Epithelial cell of esophagus (primary cell): ENCODE data around the gene OTOP2.

Experiments used
- DNase-seq: peaks from one replicate; pipeline ENCODE4 v3.0.0; 2010; ENCODE audit warnings: low read depth
- H3K4me3 ChIP-seq: 2 replicates; pipeline ENCODE4 v1.5.1; 2011; ENCODE audit warnings: mild to moderate bottlenecking, low read length, control low read depth
- CTCF ChIP-seq: IDR thresholded peaks from 2 replicates; pipeline ENCODE4 v1.5.1; 2011; ENCODE audit warnings: low read depth, mild to moderate bottlenecking, low read length, control low read depth, inconsistent platforms; ENCODE audit not compliant: insufficient read depth; ENCODE audit errors: missing control alignments

OTOP2 gene

GRCh38 chr17:74917430-74917829 is 6.6 kb upstream of the OTOP2 start:
- H3K4me3 ChIP-seq = no peak overlapping the region
- DNase-seq = no peak
- TF ChIP-seq CTCF = no peak

- no peak for DNase-seq
- no peak for TF ChIP-seq CTCF
These were observed 5.2 kb upstream of the OTOP2 start for GRCh38 chr17:74918906-74919305.

GRCh38 chr17:74919440-74920305 is 4.4 kb upstream of the OTOP2 start:
- TF ChIP-seq CTCF = no peak
- no peak overlapping the region for H3K4me3 ChIP-seq
- no peak for DNase-seq

More at GRCh38 chr17:74918906-74919305, 5.2 kb upstream of the OTOP2 start:
- no peak overlapping the region for H3K4me3 ChIP-seq

GRCh38 chr17:74920306-74920620 is 3.8 kb upstream of the OTOP2 start:
- no peak overlapping the region for H3K4me3 ChIP-seq
- no peak for DNase-seq
- no peak for TF ChIP-seq CTCF

GRCh38 chr17:74920642-74921025 is 3.4 kb upstream of the OTOP2 start:
- TF ChIP-seq CTCF = no peak
- DNase-seq = no peak
- H3K4me3 ChIP-seq = no peak overlapping the region

GRCh38 chr17:74921026-74921681 is 2.9 kb upstream of the OTOP2 start:
- DNase-seq = peak; percentile 55
- no peak for TF ChIP-seq CTCF
- H3K4me3 ChIP-seq = peak overlapping the region; percentile 29
